Stomach (tissue), 4 donors: Measurements from ENCODE around the gene G2E3.

Experiments used
- CTCF ChIP-seq, 7 experiments: fragments of 450-650 bp in 4 of 7; fragments of 200-600 bp in 3 of 7; sonication (generic) in 3 of 7; IDR thresholded peaks; one replicate each; pipeline ENCODE4 v1.5.1; 2016 to 2019; ENCODE audit warnings: antibody characterized with exemption in 7 of 7, control low read depth in 2 of 7, mild to moderate bottlenecking in 1 of 7
- EP300 ChIP-seq: sonication (generic); formaldehyde crosslinking; IDR thresholded peaks from one replicate; pipeline ENCODE4 v1.6.1; 2017; ENCODE audit warnings: antibody characterized with exemption
- POLR2A ChIP-seq, 4 donors: fragments of 450-650 bp; IDR thresholded peaks; one replicate each; pipeline ENCODE4 v1.6.1; 2016; ENCODE audit warnings: antibody characterized with exemption in 4 of 4, control low read depth in 2 of 4, mild to moderate bottlenecking in 1 of 4, moderate library complexity in 1 of 4
- POLR2AphosphoS5 ChIP-seq, 3 donors: sonication (generic); formaldehyde crosslinking; IDR thresholded peaks; one replicate each; pipeline ENCODE4 v1.6.1; 2016; ENCODE audit warnings: antibody characterized with exemption in 3 of 3

- TF ChIP-seq POLR2A (IDR thresholded peaks at IDR 0.05): no peak
- TF ChIP-seq CTCF (IDR thresholded peaks at IDR 0.05): no peak
- TF ChIP-seq POLR2AphosphoS5 (IDR thresholded peaks at IDR 0.05): no peak
- no peak for TF ChIP-seq EP300
Observed at GRCh38 chr14:30585204-30585603, 26.2 kb downstream of the G2E3 start.
